Transverse colon (tissue), 3 donors: ENCODE results near the gene KAZN.

Experiments used
- POLR2A ChIP-seq: fragments of 450-650 bp; IDR thresholded peaks from one replicate; pipeline ENCODE4 v1.6.1; 2016; ENCODE audit warnings: antibody characterized with exemption, mild to moderate bottlenecking, moderate library complexity
- TF ChIP-seq, protein P1 (sequence below), 5 experiments: fragments of 200-600 bp in 3 of 5; fragments of 450-650 bp in 2 of 5; sonication (generic) in 3 of 5; IDR thresholded peaks; 1 replicate in 2 of 5; 2 replicates in 3 of 5; pipeline ENCODE4 v1.5.1; 2016 to 2017; ENCODE audit warnings: antibody characterized with exemption in 5 of 5, inconsistent platforms in 3 of 5, mild to moderate bottlenecking in 2 of 5, moderate library complexity in 1 of 5

DNA sequence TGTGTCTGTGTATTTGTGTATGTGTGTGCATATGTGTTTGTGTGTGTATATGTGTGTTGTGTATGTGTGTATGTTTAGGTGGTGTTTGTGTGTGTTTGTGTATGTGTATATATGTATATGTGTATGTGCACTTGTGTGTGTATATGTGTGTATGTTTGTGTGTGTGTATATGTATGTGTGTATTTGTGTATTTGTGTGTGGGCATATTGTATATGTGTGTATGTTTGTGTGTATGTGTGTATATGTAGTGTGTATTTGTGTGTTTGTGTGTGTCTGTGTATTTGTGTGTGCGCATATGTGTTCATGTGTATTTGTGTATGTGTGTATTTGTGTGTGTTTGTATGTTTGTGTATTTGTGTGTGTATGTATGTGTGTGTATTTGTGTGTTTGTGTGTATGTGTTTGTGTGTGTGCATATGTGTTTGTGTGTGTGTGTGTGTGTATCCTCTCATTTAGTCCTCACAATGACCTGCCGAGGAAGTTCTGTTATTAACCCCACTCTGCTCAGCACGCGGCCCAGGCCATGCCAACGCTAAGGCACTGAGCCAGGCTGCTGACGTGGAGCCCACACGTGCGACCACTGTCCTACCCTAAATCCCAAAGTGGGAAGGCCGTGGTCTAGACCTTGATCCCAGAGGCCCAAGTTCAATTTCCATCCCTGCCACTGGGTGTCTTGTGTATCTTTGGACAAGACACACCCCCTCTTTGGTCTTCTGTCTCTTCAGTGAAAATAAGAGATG lies 511.8 kb downstream of the KAZN start:
- TF ChIP-seq, protein P1, sequence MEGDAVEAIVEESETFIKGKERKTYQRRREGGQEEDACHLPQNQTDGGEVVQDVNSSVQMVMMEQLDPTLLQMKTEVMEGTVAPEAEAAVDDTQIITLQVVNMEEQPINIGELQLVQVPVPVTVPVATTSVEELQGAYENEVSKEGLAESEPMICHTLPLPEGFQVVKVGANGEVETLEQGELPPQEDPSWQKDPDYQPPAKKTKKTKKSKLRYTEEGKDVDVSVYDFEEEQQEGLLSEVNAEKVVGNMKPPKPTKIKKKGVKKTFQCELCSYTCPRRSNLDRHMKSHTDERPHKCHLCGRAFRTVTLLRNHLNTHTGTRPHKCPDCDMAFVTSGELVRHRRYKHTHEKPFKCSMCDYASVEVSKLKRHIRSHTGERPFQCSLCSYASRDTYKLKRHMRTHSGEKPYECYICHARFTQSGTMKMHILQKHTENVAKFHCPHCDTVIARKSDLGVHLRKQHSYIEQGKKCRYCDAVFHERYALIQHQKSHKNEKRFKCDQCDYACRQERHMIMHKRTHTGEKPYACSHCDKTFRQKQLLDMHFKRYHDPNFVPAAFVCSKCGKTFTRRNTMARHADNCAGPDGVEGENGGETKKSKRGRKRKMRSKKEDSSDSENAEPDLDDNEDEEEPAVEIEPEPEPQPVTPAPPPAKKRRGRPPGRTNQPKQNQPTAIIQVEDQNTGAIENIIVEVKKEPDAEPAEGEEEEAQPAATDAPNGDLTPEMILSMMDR (IDR thresholded peaks at IDR 0.05), result no peak
- TF ChIP-seq POLR2A, result no peak
